ENCODE measurements around the gene FAM13C. TPM values are rescaled to one million over a fixed set of nuclear protein-coding genes. Genes with fewer than 3 reads are reported as not detected.

Gene FAM13C
- total RNA-seq, 4 donors from 2014 or later = 11.4 to 29.5 (median 22.0) TPM

GRCh38 chr10:59362959-59363381 lies 621 bp upstream of the FAM13C start:
- TF ChIP-seq CTCF (IDR thresholded peaks at IDR 0.05; ENCODE audit: low read depth) = no peak

- no peak for TF ChIP-seq CTCF (IDR thresholded peaks at IDR 0.05; ENCODE audit: low read depth)
These were observed 646 bp downstream of the FAM13C start for GRCh38 chr10:59361663-59362143.

GRCh38 chr10:59360605-59361405 lies 1.5 kb downstream of the FAM13C start:
- TF ChIP-seq CTCF (IDR thresholded peaks at IDR 0.05; ENCODE audit: low read depth) = no peak

- no peak for TF ChIP-seq CTCF (IDR thresholded peaks at IDR 0.05; ENCODE audit: low read depth)
These were observed 3.8 kb downstream of the FAM13C start for GRCh38 chr10:59358576-59358975.

- no peak for TF ChIP-seq CTCF (IDR thresholded peaks at IDR 0.05; ENCODE audit: low read depth)
These were observed 7.9 kb downstream of the FAM13C start for GRCh38 chr10:59354434-59354833.

GRCh38 chr10:59350558-59350957 lies 11.8 kb downstream of the FAM13C start:
- no peak for TF ChIP-seq CTCF (IDR thresholded peaks at IDR 0.05; ENCODE audit: low read depth)

GRCh38 chr10:59346321-59346720 lies 16.0 kb downstream of the FAM13C start:
- TF ChIP-seq CTCF (IDR thresholded peaks at IDR 0.05; ENCODE audit: low read depth) = no peak
